Endothelial cell of umbilical vein (primary cell): ENCODE results near the gene RGS8. TPM values are rescaled to one million over a fixed set of nuclear protein-coding genes. Genes with fewer than 3 reads are reported as not detected.

Source experiments
- BruUV-seq: library from RNA; stranded (reverse); fragments of 400-500 nt; replicated peaks from 2 replicates; lab custom pipeline; 2021; lab: Mats Ljungman, UMichigan
- CTCF ChIA-PET: fragments of 300-600, 350-600 bp; sonication (Branson Sonifier 250); formaldehyde crosslinking; loops from one replicate; lab custom pipeline; 2021; ENCODE audit warnings: antibody characterized with exemption, inconsistent platforms; lab: Charles Lee
- POLR2A ChIA-PET: fragments of 300-600, 350-600 bp; sonication (Branson Sonifier 250); formaldehyde crosslinking; loops from one replicate; lab custom pipeline; 2021; ENCODE audit warnings: antibody characterized with exemption, inconsistent platforms; lab: Charles Lee
- DNase-seq: peaks from one replicate; pipeline ENCODE4 v3.0.0-alpha.2; 2011; ENCODE audit warnings: low read depth, low spot score
- FAIRE-seq: peaks from 2 replicates; lab custom pipeline; 2011; peaks lifted over from hg19 to GRCh38; lab: Jason Lieb, UNC
- H2AFZ ChIP-seq: 2 replicates; pipeline ENCODE4 v1.6.0; 2012; ENCODE audit warnings: low read depth, low read length, control low read depth, inconsistent platforms
- H3K27ac ChIP-seq: 2 replicates; pipeline ENCODE4 v1.5.1; 2011; ENCODE audit warnings: low read depth, mild to moderate bottlenecking, control low read depth, low read length, moderate library complexity; ENCODE audit not compliant: insufficient read depth
- H3K27me3 ChIP-seq, 2 experiments: 2 replicates each; pipeline versions ENCODE4 v1.6.0 to v1.6.1; 2011; ENCODE audit warnings: low read length in 2 of 2, mixed read lengths in 1 of 2; ENCODE audit not compliant: control insufficient read depth in 2 of 2, insufficient read depth in 2 of 2
- H3K36me3 ChIP-seq, 2 experiments: 2 replicates in 1 of 2; 3 replicates in 1 of 2; pipeline ENCODE4 v1.5.1; 2011; ENCODE audit warnings: low read length in 2 of 2, mild to moderate bottlenecking in 1 of 2, moderate library complexity in 1 of 2; ENCODE audit not compliant: control insufficient read depth in 2 of 2, insufficient read depth in 2 of 2; ENCODE audit errors: extremely low read depth in 1 of 2
- H3K4me1 ChIP-seq: 3 replicates; pipeline ENCODE4 v1.5.1; 2011; ENCODE audit warnings: mild to moderate bottlenecking, low read length; ENCODE audit not compliant: control insufficient read depth, insufficient read depth; ENCODE audit errors: extremely low read depth
- H3K4me2 ChIP-seq: 2 replicates; pipeline ENCODE4 v1.6.1; 2011; ENCODE audit warnings: low read length, control low read depth, mixed read lengths; ENCODE audit not compliant: insufficient read depth
- H3K4me3 ChIP-seq, 3 experiments: fragments of 200-600 bp in 1 of 3; sonication (generic), shearing (Covaris generic) in 1 of 3; replicated peaks in 1 of 3; 2 replicates each; pipeline ENCODE4 v1.5.1; 2011 to 2016; ENCODE audit warnings: control low read depth in 3 of 3, low read length in 3 of 3, mild to moderate bottlenecking in 2 of 3, inconsistent platforms in 1 of 3, low read depth in 1 of 3, moderate library complexity in 1 of 3; ENCODE audit not compliant: insufficient read depth in 1 of 3
- H3K79me2 ChIP-seq: 2 replicates; pipeline ENCODE4 v1.6.0; 2012; ENCODE audit warnings: low read length, inconsistent platforms; ENCODE audit not compliant: control insufficient read depth, insufficient read depth
- H3K9ac ChIP-seq: replicated peaks from 2 replicates; pipeline ENCODE3; 2011; ENCODE audit warnings: low read length, control low read depth; ENCODE audit not compliant: insufficient read depth; ENCODE audit errors: extremely low read depth
- H3K9me1 ChIP-seq: replicated peaks from 3 replicates; pipeline ENCODE4 v1.6.0; 2011; ENCODE audit warnings: mild to moderate bottlenecking, low read length; ENCODE audit not compliant: control insufficient read depth, insufficient read depth; ENCODE audit errors: extremely low read depth
- H3K9me3 ChIP-seq: replicated peaks from 2 replicates; pipeline ENCODE4 v1.5.1; 2012; ENCODE audit warnings: low read length, inconsistent platforms; ENCODE audit not compliant: control insufficient read depth, insufficient read depth
- H4K20me1 ChIP-seq: replicated peaks from 2 replicates; pipeline ENCODE3; 2011; ENCODE audit warnings: mild to moderate bottlenecking, low read length; ENCODE audit not compliant: control insufficient read depth, insufficient read depth; ENCODE audit errors: extremely low read depth
- EZH2 ChIP-seq: IDR thresholded peaks from 2 replicates; pipeline ENCODE4 v1.6.1; 2012; ENCODE audit warnings: borderline replicate concordance, low read depth, mild to moderate bottlenecking, moderate library complexity, low read length, inconsistent platforms; ENCODE audit not compliant: severe bottlenecking
- FOS ChIP-seq: IDR thresholded peaks from 2 replicates; pipeline ENCODE4 v1.6.1; 2011; ENCODE audit warnings: mild to moderate bottlenecking, low read length, moderate library complexity, borderline replicate concordance; ENCODE audit not compliant: insufficient read depth
- GATA2 ChIP-seq: IDR thresholded peaks from 2 replicates; pipeline ENCODE4 v1.7.0; 2011; ENCODE audit warnings: low read depth, mild to moderate bottlenecking, moderate library complexity, mixed read lengths, low read length; ENCODE audit not compliant: insufficient read length, insufficient read depth
- JUN ChIP-seq: IDR thresholded peaks from 2 replicates; pipeline ENCODE4 v1.6.1; 2011; ENCODE audit warnings: borderline replicate concordance, low read depth; ENCODE audit not compliant: insufficient read length, insufficient read depth
- MYC ChIP-seq: IDR thresholded peaks from one replicate; pipeline ENCODE4 v1.6.1; 2011; ENCODE audit warnings: mild to moderate bottlenecking, low read depth, low read length
- POLR2A ChIP-seq: IDR thresholded peaks from 2 replicates; pipeline ENCODE4 v1.6.1; 2012; ENCODE audit warnings: low read depth, mild to moderate bottlenecking, control low read depth, low read length
- POLR2AphosphoS5 ChIP-seq: IDR thresholded peaks from 2 replicates; pipeline ENCODE4 v1.6.1; 2012; ENCODE audit warnings: low read depth, mild to moderate bottlenecking, control low read depth, low read length, moderate library complexity; ENCODE audit not compliant: insufficient read depth
- dilution Hi-C: fragments of 300-500 bp; cut with MboI; formaldehyde crosslinking; loops from one replicate; pipeline ENCODE4 v1.15.0; 2019; ENCODE audit warnings: low sequenced_read_pairs; ENCODE audit not compliant: extremely low pct_ligation_motif_present
- intact Hi-C: fragments of 100-400 bp; cut with micrococcal nuclease; formaldehyde crosslinking; loops from one replicate; pipeline ENCODE4 v1.10.0; 2022
- polyA plus RNA-seq, 4 experiments: library from polyadenylated mRNA; depleted of rRNA in 3 of 4; stranded (reverse) in 3 of 4; unstranded in 1 of 4; fragments of >200 nt; gene quantifications; 2 replicates each; pipeline versions ENCODE4 v1.2.1 to v1.2.3, GENCODE V29; 2011 to 2012; ENCODE audit warnings: missing spikeins in 1 of 4
- total RNA-seq: library from RNA; stranded (reverse); gene quantifications from 2 replicates; pipeline ENCODE4 v1.2.3, GENCODE V29; 2021
- TF ChIP-seq, protein P1 (sequence below): IDR thresholded peaks from 2 replicates; pipeline ENCODE4 v1.6.1; 2011; ENCODE audit not compliant: insufficient read depth, insufficient read length
- TF ChIP-seq, protein P2 (sequence below), 2 donors: IDR thresholded peaks; 1 replicate in 1 of 2; 2 replicates in 1 of 2; pipeline ENCODE4 v1.5.1; 2011; ENCODE audit warnings: low read length in 2 of 2, mild to moderate bottlenecking in 2 of 2, moderate library complexity in 2 of 2, control low read depth in 1 of 2, inconsistent platforms in 1 of 2, low read depth in 1 of 2; ENCODE audit not compliant: insufficient read depth in 1 of 2; ENCODE audit errors: extremely low read depth in 1 of 2

The RGS8 gene
- total and polyA plus RNA-seq, 2 donors (not counting 3 experiments of a cell fraction or from before 2014, with no cell fraction given) = not detected

DNA sequence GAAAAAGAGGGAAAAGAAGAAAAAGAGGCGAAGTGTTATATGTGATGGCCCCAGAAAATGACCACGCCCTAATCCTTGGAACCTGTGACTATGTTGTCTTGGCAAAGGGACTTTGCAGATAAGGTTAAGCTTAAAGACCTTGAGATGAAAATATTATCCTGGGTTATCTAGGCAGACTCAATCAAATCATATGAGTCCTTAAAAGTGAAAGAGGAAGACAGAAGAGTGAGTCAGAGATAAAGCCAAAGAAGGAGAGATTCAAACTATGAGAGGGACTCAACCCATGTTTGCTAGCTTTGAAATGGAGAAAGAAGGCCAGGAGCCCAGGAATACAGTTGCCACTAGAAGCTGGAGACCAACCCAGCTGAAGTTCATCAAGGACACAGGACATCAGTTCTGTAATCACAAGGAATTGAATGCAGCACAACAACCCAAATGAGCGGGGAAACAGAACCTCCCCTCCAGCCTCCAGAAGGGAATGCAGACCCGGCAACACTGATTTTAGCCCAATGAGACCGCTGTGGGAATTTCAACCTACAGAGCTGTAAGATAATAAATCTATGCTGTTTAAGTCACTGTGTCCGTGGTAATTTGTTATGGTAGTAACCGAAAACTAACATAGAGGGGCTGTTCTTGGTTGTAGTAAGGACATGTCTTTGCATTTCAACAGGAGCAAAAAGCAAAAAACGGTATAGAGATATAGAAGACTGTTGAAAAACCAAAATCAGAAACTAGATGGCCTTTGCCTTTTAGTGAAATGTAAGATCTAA lies 4.2 kb upstream of the RGS8 start:
- dilution Hi-C loops = no loop called here
- CTCF ChIA-PET = no interaction called here
- intact Hi-C loops = no loop called here

More for the DNA sequence above, 4.2 kb upstream of the RGS8 start:
- FAIRE-seq = no peak
- no peak overlapping the region for H3K4me3 ChIP-seq
- no peaks in the 10 kb centered on the region for H4K20me1 ChIP-seq
- H3K4me2 ChIP-seq = no peak overlapping the region
- BruUV-seq = no TSS peak
- H3K9me3 ChIP-seq = no peaks in the 10 kb centered on the region
- H3K4me1 ChIP-seq = no peaks in the 10 kb centered on the region
- no peak overlapping the region for H2AFZ ChIP-seq
- no peaks in the 10 kb centered on the region for H3K79me2 ChIP-seq
- POLR2A ChIA-PET = no interaction called here
- no peak overlapping the region for H3K27ac ChIP-seq
- H3K27me3 ChIP-seq = peaks cover 0 to 2% of the 10 kb centered on the region in 2 experiments
- DNase-seq = no peak
- no peaks in the 10 kb centered on the region for H3K9me1 ChIP-seq
- no peaks in the 10 kb centered on the region for H3K36me3 ChIP-seq
- no peak overlapping the region for H3K9ac ChIP-seq
- TF ChIP-seq MYC = no peak
- no peak for TF ChIP-seq GATA2
- TF ChIP-seq FOS = no peak
- no peak for TF ChIP-seq POLR2AphosphoS5
- TF ChIP-seq POLR2A = no peak
- no peak for TF ChIP-seq EZH2
- TF ChIP-seq, protein P1, sequence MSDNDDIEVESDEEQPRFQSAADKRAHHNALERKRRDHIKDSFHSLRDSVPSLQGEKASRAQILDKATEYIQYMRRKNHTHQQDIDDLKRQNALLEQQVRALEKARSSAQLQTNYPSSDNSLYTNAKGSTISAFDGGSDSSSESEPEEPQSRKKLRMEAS = no peak
- TF ChIP-seq, protein P2, sequence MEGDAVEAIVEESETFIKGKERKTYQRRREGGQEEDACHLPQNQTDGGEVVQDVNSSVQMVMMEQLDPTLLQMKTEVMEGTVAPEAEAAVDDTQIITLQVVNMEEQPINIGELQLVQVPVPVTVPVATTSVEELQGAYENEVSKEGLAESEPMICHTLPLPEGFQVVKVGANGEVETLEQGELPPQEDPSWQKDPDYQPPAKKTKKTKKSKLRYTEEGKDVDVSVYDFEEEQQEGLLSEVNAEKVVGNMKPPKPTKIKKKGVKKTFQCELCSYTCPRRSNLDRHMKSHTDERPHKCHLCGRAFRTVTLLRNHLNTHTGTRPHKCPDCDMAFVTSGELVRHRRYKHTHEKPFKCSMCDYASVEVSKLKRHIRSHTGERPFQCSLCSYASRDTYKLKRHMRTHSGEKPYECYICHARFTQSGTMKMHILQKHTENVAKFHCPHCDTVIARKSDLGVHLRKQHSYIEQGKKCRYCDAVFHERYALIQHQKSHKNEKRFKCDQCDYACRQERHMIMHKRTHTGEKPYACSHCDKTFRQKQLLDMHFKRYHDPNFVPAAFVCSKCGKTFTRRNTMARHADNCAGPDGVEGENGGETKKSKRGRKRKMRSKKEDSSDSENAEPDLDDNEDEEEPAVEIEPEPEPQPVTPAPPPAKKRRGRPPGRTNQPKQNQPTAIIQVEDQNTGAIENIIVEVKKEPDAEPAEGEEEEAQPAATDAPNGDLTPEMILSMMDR (IDR thresholded peaks at IDR 0.05; ENCODE audit: extremely low read depth in 1 of 2, insufficient read depth in 1 of 2, low read depth in 1 of 2, low read length in 2 of 2) = no peak
- TF ChIP-seq JUN = no peak
